Measurements from ENCODE around the gene ANK3.

The ANK3 gene

GRCh38 chr10:60182691-60183090 is 207.0 kb downstream of the ANK3 start:
- DNase-seq (ENCODE audit: low read depth in 2 of 2) = no peak

GRCh38 chr10:60176925-60177324 is 212.8 kb downstream of the ANK3 start:
- DNase-seq (ENCODE audit: low read depth in 2 of 2) = no peak

DNA sequence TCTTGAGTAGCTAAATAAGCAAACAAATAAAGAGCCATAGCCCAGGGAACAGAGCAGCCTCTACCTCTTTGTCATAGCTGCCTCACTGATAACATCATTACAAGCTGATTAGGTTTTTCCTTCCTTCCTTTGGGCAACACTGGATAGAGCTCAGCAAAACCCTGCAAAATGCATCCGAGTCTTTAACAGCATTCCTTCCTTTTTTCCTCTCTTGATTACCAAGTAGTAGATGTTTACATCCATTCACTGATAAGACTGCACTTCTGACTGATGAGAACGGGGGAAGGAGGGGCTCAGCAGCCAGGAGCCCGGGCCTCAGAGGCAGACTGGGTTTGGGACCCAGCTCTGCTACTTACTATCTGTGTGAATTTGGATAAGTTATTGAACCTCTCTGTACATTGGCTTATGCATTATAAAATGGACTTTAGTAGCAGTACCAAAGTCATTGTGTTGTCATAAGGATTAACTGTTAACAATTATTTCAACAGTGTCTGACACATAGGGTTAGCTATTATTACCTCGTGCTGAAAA is 214.2 kb downstream of the ANK3 start:
- DNase-seq (ENCODE audit: low read depth in 2 of 2) = no peak

GRCh38 chr10:60172363-60172990 is 217.2 kb downstream of the ANK3 start:
- DNase-seq (ENCODE audit: low read depth in 2 of 2) = no peak

GRCh38 chr10:60171436-60172013 is 218.2 kb downstream of the ANK3 start:
- DNase-seq (ENCODE audit: low read depth in 2 of 2) = no peak

- DNase-seq (ENCODE audit: low read depth in 2 of 2) = no peak
Measured at GRCh38 chr10:60170250-60170649, 219.4 kb downstream of the ANK3 start.

DNA sequence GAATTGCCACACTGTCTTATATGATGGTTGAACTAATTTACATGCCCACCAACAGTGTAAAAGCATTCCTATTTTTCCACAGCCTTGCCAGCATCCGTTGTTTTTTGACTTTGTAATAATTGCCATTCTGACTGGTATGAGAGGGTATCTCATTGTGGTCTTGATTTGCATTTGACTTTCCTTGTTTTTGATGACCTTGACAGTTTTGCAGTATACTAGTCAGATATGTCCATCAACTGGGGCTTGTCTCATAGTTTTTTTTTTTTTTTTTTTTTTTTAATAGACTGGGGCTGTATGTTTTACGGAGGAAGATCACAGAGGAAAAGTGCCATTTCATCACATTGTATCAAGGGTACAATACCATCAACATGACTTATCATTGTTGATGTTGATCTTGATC is 220.6 kb downstream of the ANK3 start:
- no peak for DNase-seq (ENCODE audit: low read depth in 2 of 2)

DNA sequence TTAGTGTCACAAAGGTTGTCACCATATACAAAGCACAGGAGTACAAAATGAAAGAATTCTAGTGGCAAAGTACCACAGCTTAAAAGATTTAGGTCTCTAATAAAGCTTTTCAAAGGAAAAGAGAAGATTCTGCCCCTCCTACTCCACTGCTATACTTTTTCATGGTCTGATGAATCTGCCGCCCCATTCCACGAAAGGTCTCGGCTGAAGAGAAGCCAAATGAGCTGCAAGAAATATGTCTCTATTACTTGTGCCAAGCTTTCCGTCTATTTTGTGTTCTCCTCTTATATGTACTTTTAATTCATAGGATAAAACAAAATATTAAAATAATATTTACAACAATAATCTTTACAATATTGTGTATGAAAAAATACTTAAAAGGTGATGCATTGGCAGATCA is 222.6 kb downstream of the ANK3 start:
- no peak for DNase-seq (ENCODE audit: low read depth in 2 of 2)

DNA sequence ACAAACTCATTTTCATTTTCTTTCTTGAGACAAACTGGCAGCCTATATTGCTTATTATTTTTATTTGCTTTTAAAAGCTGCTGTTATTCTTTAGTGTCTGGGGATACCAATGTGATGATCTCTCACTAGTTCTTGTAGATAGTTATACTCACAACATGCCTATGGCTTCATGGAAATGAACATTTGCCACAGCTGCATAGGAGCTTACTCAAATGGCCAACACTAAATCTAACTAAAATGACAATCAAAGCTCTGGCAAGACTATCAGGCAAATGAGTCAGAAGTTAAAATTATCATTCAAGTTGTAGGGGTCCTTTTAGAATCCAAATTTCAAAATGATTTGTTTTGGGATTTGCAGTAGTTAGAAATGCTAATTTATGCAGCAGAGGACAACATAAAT is 225.9 kb downstream of the ANK3 start:
- no peak for DNase-seq (ENCODE audit: low read depth in 2 of 2)

DNA sequence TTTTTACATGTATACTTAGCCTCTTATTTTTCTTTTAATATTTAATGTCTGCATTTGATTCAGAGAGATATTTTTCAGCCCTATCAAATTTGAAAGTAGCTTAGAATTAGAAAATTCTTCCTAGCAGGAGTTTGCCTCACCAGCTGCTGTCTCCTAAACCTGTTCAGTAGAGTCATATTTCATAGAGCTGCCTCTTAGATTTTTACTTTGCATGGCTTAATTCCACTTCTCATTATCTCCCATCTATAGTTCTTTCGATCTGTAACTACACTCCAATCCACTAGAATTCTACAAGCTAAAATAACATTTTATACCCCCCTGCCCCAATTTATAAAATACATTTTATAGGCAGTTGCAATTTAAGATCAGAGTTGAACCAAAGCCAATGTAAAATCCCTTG is 227.0 kb downstream of the ANK3 start:
- no peak for DNase-seq (ENCODE audit: low read depth in 2 of 2)

DNA sequence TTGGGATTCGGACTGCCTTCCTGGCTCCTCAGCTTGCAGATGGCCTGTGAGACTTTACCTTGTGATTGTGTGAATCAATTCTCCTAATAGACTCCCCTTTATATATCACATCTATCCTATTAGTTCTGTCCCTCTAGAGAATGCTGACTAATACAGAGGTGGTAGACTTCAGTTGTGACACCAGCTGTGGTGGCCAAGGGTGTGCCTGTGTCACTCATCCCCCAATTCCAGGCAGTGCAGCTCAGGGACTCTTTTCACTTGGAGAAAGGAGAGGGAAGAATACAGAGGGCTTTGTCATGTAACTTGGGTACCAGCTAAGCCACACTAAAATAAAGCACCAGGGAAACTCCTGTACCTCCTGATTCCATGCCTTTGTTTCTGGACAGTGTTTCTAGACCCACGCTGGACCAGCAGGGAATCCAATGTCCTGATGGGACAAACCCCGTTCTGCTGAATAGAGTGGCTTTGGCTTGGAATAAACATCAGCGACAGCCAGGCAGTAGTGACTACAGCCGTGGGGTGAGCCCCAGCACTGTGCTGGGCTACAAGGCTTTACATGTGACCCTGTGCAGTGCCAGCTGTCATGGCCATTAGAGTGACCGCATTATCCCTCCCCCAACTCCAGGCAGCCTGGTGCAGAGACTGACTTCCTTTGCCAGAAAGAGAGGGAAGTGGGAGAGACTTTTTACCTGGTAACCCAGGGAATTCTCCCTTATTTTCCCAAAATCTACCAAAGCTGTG is 233.6 kb downstream of the ANK3 start:
- no peak for DNase-seq (ENCODE audit: low read depth in 2 of 2)

DNA sequence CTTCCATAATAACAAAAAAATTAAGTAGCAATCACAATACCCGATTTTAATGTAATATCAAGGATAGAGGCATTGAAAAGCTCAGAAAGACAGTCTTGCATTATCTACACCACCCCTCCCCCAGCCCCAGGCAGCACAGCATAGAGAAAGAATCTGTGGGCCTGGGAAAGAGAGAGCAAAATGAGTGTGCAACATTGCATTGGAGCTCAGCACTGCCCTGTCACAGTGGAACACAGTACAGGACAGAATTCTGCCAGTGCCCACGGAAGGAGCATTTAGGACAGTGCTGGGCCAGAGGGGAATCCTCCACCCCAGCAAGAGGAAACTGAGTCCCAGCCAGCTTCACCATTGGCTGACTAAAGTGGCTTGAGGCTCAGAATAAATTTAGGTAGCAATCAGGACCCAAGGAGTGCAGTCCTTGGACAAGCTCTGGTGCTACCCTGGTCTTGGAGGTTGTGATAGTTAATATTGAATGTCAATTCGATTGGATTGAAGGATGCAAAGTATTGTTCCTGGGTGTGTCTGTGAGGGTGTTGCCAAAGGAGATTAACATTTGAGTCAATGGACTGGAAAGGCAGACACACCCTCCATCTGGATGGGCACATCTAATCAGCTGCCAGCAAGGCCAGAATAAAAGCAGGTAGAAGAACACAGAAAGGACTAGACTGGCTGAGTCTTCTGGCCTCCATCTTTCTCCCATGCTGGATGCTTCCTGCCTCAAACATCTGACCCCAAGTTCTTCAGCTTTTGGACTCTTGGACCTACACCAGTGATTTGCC is 234.4 kb downstream of the ANK3 start:
- DNase-seq (ENCODE audit: low read depth in 2 of 2) = no peak

GRCh38 chr10:60149003-60149402 is 240.7 kb downstream of the ANK3 start:
- DNase-seq (ENCODE audit: low read depth in 2 of 2) = no peak

DNA sequence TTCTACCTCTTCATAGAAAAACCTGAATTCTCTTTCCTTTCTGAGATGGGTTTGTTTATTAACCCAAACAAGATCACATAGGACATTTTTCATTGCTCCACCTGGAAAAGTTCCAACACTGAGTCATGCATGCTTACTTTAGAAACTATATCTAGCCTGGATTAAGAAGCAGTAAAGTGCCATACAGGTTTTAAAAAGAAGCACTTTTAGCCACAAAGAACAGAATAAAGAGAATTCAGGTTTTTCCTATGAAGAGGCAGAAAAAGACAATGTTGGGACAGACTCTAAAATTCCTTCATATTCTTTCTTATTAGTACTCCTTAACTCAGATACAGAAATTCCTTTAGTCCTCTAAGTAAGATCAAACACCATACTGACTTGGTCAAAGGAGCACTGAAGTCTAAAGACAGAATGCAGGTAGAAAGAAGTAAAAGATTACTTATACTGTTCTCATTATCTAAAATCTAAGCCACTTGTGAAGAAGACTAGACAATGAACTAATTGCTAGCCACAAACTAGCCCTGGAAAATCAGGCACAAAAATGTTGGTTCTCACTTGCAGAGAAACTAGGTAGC is 241.3 kb downstream of the ANK3 start:
- DNase-seq (ENCODE audit: low read depth in 2 of 2) = no peak

GRCh38 chr10:60147576-60148265 is 242.0 kb downstream of the ANK3 start:
- DNase-seq (ENCODE audit: low read depth in 2 of 2) = no peak

- DNase-seq (ENCODE audit: low read depth in 2 of 2) = no peak
Measured at GRCh38 chr10:60147025-60147424, 242.7 kb downstream of the ANK3 start.

GRCh38 chr10:60144099-60144498 is 245.6 kb downstream of the ANK3 start:
- DNase-seq (ENCODE audit: low read depth in 2 of 2) = no peak

GRCh38 chr10:60142736-60143135 is 246.9 kb downstream of the ANK3 start:
- no peak for DNase-seq (ENCODE audit: low read depth in 2 of 2)

- DNase-seq (ENCODE audit: low read depth in 2 of 2) = no peak
Measured at GRCh38 chr10:60141896-60142559, 247.6 kb downstream of the ANK3 start.
